K562 (cell line): ENCODE measurements around the gene KIAA0513. TPM values are rescaled to one million over a fixed set of nuclear protein-coding genes. Genes with fewer than 3 reads are reported as not detected.

Source experiments
- ATF2 ChIP-seq: sonication (generic); formaldehyde crosslinking; IDR thresholded peaks from 2 replicates; pipeline ENCODE4 v1.8.1; 2022; ENCODE audit warnings: missing genetic modification reagents
- COPS2 ChIP-seq: fragments of 450-650 bp; conservative IDR thresholded peaks from 2 replicates; pipeline ENCODE4 v1.6.1; 2016; ENCODE audit warnings: mild to moderate bottlenecking, moderate library complexity
- FUS ChIP-seq: fragments of 200-400 bp; formaldehyde crosslinking; optimal IDR thresholded peaks from 2 replicates; pipeline ENCODE3; 2017; ENCODE audit warnings: low read depth, low read length
- HOXB6 ChIP-seq: fragments of 250-450 bp; sonication (Bioruptor Pico); IDR thresholded peaks from 2 replicates; pipeline ENCODE4 v1.5.1; 2022; ENCODE audit warnings: mild to moderate bottlenecking, borderline replicate concordance
- NR2C2 ChIP-seq, 2 experiments: fragments of 200-800 bp in 1 of 2; sonication (Bioruptor generic) in 1 of 2; sonication (generic) in 1 of 2; formaldehyde crosslinking in 1 of 2; IDR thresholded peaks; 2 replicates each; pipeline versions ENCODE4 v1.6.1 to v1.8.0; 2016 to 2022; ENCODE audit warnings: mild to moderate bottlenecking in 1 of 2, missing compliant biosample characterization in 1 of 2, missing genetic modification characterization in 1 of 2, missing genetic modification reagents in 1 of 2
- PREB ChIP-seq: sonication (generic); formaldehyde crosslinking; IDR thresholded peaks from 2 replicates; pipeline ENCODE4 v1.8.1; 2023; ENCODE audit warnings: mild to moderate bottlenecking, missing genetic modification reagents
- PTRF ChIP-seq: fragments of 450-650 bp; IDR thresholded peaks from 2 replicates; pipeline ENCODE4 v1.6.1; 2016; ENCODE audit warnings: mild to moderate bottlenecking, missing genetic modification characterization, missing compliant biosample characterization
- RERE ChIP-seq: sonication (generic); formaldehyde crosslinking; IDR thresholded peaks from 2 replicates; pipeline ENCODE4 v1.8.0; 2023; ENCODE audit warnings: missing genetic modification reagents, mild to moderate bottlenecking, borderline replicate concordance
- RFX5 ChIP-seq: IDR thresholded peaks from 2 replicates; pipeline ENCODE4 v1.6.1; 2011; ENCODE audit warnings: low read depth, mild to moderate bottlenecking, improper control_type of control experiment, low read length
- TBP ChIP-seq: optimal IDR thresholded peaks from 2 replicates; pipeline ENCODE3; 2011; ENCODE audit warnings: low read depth, low read length, improper control_type of control experiment
- VEZF1 ChIP-seq: fragments of 200-800 bp; sonication (Bioruptor generic); IDR thresholded peaks from 2 replicates; pipeline ENCODE4 v1.6.1; 2017; ENCODE audit warnings: missing genetic modification characterization, missing compliant biosample characterization
- XRCC4 ChIP-seq: IDR thresholded peaks from one replicate; pipeline ENCODE4 v1.6.1; 2011; ENCODE audit not compliant: insufficient read depth, insufficient read length; ENCODE audit errors: extremely low read depth
- ZKSCAN1 ChIP-seq: fragments of 150-350 bp; IDR thresholded peaks from 2 replicates; pipeline ENCODE4 v1.6.1; 2016; ENCODE audit warnings: low read depth, low read length
- ZNF174 ChIP-seq: fragments of 250-450 bp; sonication (Bioruptor Pico); IDR thresholded peaks from 2 replicates; pipeline ENCODE4 v1.4.0; 2020; ENCODE audit warnings: mild to moderate bottlenecking
- ZNF695 ChIP-seq: fragments of 450-650 bp; formaldehyde crosslinking; IDR thresholded peaks from 2 replicates; pipeline ENCODE4 v1.4.0; 2020; ENCODE audit warnings: mild to moderate bottlenecking, moderate library complexity
- polyA plus RNA-seq, 8 experiments: library from polyadenylated mRNA; depleted of rRNA in 4 of 8; stranded (reverse) in 5 of 8; unstranded in 3 of 8; fragments of >200 nt; fragmentation: Nextera tagmentation in 2 of 8; fragmentation: Illumina TruSeq in 1 of 8; extraction: Ambion mirVana in 2 of 8; extraction: Trizol in 1 of 8; gene quantifications; 2 replicates each; pipeline versions ENCODE4 v1.2.1 to v1.2.3, GENCODE V29; 2011 to 2014; ENCODE audit warnings: inconsistent platforms in 1 of 8, missing spikeins in 1 of 8
- total RNA-seq, 7 experiments: library from RNA; depleted of rRNA in 6 of 7; stranded (reverse); fragments of >200 nt in 6 of 7; fragmentation: Illumina TruSeq in 2 of 7; extraction: Trizol in 2 of 7; gene quantifications; 2 replicates each; pipeline versions ENCODE4 v1.2.1 to v1.2.3, GENCODE V29; 2011 to 2021; ENCODE audit warnings: low replicate concordance in 1 of 7

The KIAA0513 gene
- total and polyA plus RNA-seq, 9 of the 15 experiments (the other 6 are each of a cell fraction or from before 2014, with no cell fraction given): 0.18 to 13.7 (median 10.2) TPM

GRCh38 chr16:85114909-85115567, 87.4 kb downstream of the KIAA0513 start (continued):
- TF ChIP-seq RERE (CRISPR knock-in tag): no peak
- TF ChIP-seq ZNF695 (CRISPR knock-in tag): no peak
- TF ChIP-seq COPS2: no peak
- TF ChIP-seq PTRF (tag): no peak
- peak; percentile 20 for TF ChIP-seq TBP
- TF ChIP-seq RFX5: no peak
- TF ChIP-seq ZNF174 (CRISPR knock-in tag): no peak
- TF ChIP-seq ATF2 (CRISPR knock-in tag): no peak
- no peak for TF ChIP-seq PREB (CRISPR knock-in tag)
- TF ChIP-seq NR2C2 (CRISPR knock-in tag; IDR thresholded peaks at IDR 0.05): 0 out of 2 replicates have a peak, but pooled peaks have one; percentile 47
- peak; percentile 86 for TF ChIP-seq NR2C2 (tag; IDR thresholded peaks at IDR 0.05)
- no peak for TF ChIP-seq FUS
- no peak for TF ChIP-seq HOXB6
- TF ChIP-seq VEZF1 (CRISPR knock-in tag): peak; percentile 59
- TF ChIP-seq ZKSCAN1: 0 out of 2 replicates have a peak, but pooled peaks have one; percentile 7
- no peak for TF ChIP-seq XRCC4
